Stimulated activated CD4-positive, alpha-beta T cell treated with anti-CD3 and anti-CD28 coated beads, TNF-alpha, amount 100 ng/mL, for 1 hour (primary cell): ENCODE data around the gene TMEM87A.
A peak's percentile ranks its signal among the peaks of the same experiment; 100 is the strongest.
"Not testable (repeated sequence)": the region's sequence is repeated elsewhere in the genome, so short reads cannot be mapped to it uniquely, and the experiment has no call there.

ENCODE experiments used
- DNase-seq, 3 donors: peaks; one replicate each; pipeline ENCODE4 v3.0.0-alpha.2; 2020; ENCODE audit warnings: low read depth in 3 of 3, low spot score in 1 of 3

The TMEM87A gene, protein sequence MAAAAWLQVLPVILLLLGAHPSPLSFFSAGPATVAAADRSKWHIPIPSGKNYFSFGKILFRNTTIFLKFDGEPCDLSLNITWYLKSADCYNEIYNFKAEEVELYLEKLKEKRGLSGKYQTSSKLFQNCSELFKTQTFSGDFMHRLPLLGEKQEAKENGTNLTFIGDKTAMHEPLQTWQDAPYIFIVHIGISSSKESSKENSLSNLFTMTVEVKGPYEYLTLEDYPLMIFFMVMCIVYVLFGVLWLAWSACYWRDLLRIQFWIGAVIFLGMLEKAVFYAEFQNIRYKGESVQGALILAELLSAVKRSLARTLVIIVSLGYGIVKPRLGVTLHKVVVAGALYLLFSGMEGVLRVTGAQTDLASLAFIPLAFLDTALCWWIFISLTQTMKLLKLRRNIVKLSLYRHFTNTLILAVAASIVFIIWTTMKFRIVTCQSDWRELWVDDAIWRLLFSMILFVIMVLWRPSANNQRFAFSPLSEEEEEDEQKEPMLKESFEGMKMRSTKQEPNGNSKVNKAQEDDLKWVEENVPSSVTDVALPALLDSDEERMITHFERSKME

DNA sequence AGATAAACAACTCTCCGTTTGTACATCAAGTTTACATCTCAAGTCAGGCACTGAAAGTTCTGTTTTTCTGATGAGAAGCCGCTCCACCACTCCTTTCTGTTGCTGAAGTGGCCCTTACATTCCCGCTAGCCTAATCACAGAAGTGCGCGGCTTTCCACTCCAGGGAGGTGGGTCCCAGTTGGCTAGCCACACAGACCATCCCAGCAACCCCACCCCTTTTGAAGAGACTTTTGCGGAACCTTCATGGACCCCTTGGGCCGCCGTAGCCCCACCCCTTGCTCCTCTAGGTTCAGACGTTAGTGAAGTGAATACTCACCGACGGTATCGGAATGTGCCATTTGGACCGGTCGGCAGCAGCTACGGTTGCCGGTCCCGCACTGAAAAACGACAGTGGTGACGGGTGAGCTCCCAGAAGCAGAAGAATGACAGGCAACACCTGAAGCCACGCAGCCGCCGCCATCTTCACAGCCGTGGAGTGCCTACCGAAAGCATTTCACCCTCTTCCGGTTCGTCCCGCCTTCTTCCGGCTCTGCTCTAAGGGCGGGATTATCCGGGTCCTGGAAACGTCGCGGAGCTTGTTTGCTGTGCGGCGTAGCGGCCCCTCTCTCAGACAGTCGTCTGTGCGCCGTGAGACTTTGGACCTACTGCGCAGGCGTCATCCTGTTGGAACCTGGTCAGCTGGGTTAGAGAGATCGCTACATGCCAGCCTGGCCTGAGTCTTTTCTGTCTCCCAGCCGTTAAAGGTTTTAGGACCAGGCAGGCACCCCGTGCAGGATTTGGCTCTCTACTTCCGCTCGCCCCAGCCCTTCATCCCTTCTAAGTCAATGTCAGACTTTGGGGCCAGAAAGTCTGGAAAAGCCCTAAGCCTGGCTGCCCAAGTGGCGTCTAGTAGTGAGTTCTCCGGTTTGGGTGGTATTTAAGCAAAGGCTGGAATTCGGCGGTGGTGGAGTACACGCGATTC lies at the start of gene TMEM87A, which contains the start of gene GANC:
TMEM87A (minus strand) TSS at position 495 of the 961 bp plus-strand sequence; CDS start at position 460, 35 bp downstream.
GANC (plus strand) TSS at position 263 of the 961 bp plus-strand sequence. CDS start 1,281 bp downstream, outside the sequence.
- peak; percentile 83 to 90 (median 87) for DNase-seq

DNA sequence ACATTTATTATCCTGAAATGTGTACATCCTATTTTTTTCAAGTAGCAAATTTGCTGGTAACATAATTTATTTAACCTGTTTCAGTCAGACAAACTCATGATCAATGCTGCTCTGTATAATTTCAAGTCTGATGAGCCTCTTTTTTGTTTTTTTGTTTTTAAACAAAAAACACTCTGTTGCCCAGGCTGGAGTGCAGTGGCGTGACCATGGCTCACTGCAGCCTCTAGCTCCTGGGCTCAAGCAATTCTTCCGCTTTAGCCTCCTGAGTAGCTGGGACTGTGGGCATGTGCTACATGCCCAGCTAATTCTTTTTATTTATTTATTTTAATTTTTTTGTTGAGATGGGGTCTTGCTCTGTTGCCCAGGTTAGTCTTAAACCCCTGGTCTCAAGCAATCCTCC lies 46.0 kb upstream of the TMEM87A start:
- DNase-seq, result no peak

DNA sequence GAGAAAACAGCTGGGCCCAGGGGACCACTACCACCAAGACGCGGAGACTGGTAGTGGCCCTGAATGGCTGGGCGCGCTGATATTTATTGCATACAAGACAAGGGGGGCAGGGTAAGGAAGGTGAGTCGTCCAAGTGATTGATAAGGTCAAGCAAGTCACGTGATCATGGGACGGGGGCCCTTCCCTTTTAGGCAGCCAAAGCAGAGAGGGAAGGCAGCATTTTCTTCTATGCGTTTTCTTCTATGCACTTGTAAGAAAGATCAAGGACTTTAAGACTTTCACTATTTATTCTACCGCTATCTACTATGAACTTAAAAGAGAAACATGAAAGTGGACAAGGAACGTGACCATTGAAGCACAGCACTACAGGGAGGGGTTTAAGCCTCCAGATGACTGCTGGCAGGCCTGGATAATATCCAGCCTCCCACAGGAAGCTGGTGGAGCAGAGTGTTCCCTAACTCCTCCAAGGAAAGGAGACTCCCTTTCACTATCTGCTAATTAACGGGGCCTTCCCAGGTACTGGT lies 43.1 kb upstream of the TMEM87A start:
- not testable (repeated sequence) for DNase-seq

DNA sequence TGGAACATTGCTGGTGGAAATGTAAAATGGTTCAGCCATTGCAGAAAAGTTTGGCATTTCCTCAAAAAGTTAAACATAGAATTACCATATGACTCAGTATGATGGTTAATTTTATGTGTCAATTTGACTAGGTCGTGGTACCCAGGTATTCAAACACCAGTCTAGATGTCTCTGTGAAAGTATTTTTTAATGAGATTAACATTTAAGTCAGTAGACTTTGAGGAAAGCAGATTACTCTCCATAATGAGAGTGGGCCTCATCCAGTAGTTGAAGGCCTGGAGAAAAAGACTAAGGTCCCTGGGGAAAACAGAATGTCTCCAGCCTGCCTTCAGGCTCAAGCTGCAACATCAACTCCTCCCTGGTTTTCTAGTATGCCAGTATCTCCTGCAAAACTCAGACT lies 42.3 kb upstream of the TMEM87A start:
- no peak for DNase-seq

DNA sequence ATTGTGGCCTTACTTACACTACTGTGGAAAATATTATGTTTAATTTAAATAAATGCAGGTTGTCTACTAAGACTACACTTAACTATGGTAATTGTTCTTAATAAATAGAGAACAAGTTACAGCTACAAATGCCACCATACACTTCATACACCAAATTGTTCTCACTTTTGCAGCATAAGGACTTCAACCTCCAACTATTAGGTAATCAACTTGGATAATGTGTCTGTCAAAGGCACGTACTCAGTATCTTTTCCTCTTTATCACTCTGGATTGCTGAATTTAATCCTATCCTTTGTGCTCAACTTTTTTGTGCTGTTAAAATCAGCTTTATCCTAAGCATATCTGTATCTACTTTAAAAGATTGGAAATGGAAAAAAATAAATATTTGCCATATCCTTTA lies 41.6 kb upstream of the TMEM87A start:
- no peak for DNase-seq

DNA sequence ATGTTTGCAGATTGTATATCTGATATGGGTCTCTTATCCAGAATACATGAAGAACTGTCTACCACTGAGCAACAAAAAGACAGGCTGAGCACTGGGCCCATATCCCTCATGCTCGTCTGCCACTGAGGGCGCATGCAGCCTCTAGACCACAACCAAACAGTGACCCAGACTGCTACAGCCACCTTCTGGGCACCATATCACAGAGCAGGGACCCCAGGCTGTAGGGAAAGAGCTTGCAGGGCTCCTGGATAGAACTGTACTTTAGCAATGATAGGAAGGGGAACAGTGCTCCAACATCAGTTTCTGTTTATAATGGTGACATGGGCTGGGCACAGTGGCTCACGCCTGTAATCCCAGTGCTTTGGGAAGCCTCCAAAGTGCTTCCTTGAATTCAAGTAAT lies 40.2 kb upstream of the TMEM87A start:
- DNase-seq, result no peak

DNA sequence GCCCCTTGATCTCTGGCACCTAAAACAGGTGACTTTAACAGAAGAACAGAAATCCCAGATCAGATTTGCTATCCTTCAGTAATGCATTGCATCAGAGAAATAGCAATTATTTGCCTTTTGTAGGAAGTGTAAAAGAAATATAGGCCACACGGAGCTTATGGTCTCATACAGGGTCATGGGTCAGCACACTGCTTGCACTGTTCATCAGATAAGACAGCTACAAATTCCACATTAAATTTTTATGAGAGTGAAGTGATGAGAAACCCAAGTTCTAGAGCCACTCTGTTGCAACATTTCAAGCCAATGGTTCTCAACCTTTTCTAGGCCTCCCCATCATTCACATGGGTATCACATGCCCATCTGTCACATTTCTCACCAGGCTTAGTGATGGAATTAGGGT lies 33.4 kb upstream of the TMEM87A start:
- no peak for DNase-seq

DNA sequence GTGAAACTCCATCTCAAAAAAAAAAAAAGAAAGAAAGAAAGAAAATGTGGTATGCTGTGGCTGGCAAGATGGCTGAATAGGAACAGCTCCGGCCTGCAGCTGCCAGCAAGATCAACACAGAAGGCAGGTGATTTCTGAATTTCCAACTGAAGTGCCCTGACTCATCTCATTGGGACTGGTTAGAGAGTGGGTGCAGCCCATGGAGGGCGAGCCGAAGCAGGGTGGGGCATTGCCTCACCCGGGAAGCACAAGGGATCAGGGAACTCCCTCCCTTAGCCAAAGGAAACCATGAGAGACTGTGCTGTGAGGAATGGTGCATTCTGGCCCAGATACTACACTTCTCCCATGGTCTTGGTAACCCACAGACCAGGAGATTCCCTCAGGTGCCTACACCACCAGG lies 27.8 kb upstream of the TMEM87A start:
- DNase-seq, result not testable (repeated sequence)

DNA sequence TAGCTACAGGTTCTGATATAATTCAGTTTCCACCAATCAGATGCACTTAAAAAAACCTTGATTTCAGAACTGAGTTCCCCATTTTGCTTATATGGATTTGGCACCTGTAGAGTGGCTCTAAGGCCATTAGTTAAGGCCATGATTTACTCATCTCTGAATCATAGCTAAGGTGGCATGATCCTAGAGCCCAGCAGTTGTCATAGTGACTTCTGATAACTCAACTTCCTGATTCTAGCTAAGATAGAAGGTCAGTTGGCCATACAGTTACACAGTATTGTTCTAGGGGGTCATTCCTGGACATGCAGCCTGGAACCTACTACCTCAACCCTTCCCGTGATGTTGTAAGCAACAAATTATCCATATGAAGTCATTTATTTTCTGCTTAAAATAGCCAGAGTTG lies 15.9 kb upstream of the TMEM87A start:
- no peak for DNase-seq

DNA sequence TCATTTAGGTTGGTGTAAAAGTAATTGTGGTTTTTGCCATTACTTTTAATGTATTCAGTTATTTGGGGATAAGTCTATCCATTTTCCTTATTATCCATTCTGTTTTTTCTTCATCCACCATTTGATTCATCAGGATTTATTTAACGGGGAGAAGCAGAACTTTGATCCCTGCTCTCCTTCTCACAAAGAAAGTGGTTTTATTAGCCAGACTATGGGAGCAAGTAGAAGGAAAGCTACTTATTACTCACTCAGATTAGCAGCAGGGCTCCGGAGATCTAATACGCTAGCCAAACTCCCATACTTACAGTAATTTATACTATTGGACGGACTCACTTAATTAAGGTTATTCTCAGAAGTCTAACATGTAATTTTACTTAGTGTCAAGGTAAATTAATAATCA lies 14.7 kb upstream of the TMEM87A start:
- DNase-seq, result no peak

DNA sequence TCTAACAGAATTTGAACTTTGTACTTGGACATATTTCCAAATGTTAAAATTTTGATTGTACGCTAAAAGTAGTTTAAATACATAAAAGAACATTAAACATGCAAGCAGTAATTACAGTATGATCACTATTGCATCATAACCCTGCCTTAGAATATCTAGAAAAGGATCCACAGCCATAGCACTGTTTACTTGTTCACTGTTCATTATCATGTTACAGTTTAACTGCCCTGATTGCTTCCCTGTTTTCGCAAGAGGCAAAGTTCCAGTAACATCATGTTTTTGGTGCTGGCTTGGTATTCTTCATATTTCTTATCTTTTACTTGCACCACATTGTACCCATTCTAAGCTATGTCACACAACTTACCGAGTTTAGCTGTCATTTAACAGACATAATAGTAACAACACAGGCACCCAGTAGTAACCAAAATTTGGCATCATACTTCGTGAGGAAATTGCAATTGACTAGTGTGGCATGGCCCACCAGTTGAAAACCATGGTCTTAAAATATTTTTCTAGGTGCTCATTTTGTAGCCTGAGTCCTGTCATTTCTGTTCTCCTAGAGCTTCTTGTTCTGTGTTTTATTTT lies 13.3 kb upstream of the TMEM87A start:
- DNase-seq, result no peak

DNA sequence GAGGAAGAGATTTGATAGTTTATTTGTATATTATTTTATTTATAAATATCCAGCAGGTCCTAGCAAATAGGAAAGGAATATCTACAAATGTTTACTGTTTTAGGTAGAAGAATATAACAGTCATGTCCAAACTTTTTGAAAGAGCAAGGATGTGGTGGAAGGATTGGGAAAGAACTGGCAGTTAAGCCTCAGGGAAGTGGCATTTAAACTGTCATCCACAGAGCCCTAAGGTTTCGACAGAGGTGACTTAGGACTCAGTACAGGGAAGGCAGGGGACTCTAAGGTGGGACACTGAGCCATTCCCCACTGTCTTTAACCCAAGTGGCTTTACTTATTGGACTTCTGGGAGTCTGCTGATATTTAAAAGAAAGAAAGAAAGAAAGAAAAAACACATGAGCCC lies 11.8 kb upstream of the TMEM87A start:
- DNase-seq, result no peak

DNA sequence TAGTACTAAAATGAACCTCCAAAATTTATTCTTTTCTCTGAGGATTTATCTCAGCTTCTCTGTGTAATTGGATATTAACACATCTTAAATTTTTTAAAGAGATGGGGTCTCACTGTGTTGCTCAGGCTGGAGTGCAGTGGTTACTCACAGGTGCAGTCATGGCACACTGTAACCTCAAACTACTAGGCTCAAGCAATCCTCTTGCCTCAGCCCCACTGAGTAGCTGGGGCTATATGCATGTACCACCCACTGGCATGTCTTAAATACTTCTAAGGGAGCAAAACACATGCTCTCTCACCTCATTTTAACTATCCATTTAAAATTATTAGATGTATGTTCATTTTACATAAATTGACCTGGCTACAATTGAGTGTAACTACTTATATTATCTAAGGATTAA lies 11.3 kb upstream of the TMEM87A start:
- DNase-seq, result no peak

DNA sequence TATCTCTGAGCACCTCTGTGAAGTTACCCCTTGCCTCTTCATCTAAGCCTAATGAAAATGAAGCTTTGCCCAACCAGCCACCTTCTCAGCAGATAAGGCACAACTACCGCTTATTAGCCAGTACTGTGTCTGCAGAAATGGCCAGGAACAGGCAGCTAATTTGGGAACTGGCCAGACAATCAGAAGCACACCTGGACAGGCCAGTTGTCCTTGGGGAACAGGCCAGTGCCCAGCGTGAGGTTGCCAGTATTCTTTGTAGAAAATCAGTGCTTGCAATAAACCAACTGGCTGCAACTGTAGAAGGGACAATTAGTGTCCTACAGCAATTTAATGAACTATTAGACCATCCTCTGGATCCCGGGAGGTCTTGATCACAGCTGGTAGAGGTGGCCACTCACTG lies 10.4 kb upstream of the TMEM87A start:
- no peak for DNase-seq

DNA sequence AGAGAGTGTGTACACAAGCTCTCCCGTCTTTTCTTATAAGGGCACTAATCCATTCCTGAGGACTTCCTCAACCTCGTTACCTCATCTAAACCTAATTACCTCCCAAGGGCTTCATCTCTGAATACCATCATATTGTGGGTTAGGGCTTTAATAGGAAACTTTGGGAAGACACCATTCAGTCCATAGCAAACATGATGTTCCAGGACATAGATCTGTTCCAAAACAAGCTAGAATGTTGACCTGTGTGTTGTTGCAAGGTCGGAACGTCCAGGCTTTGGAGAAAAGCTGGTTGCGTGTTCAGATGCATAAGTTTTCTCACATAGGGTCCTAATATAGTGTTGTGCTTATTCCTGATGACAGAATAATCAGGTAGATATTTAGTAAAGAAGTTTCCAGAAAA lies 9.7 kb upstream of the TMEM87A start:
- no peak for DNase-seq

DNA sequence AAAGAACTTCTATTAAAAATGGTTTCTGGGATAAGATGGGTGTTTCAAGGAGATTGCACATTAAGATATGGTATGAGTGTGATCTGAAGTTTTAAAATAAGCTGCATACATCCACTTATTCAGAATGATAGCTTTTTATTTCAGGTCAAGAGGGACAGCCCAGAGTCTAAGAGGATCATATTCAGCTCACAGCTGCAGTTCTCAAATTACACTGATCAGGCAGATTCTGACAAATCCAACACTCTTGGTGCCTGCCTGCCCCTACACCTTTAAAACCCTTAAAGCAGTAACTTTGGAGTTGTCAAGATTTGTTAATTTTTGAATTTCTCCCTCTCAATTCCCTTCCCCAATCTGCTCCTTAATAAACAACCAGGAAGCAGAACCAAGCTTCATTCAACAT lies 9.1 kb upstream of the TMEM87A start:
- no peak for DNase-seq

DNA sequence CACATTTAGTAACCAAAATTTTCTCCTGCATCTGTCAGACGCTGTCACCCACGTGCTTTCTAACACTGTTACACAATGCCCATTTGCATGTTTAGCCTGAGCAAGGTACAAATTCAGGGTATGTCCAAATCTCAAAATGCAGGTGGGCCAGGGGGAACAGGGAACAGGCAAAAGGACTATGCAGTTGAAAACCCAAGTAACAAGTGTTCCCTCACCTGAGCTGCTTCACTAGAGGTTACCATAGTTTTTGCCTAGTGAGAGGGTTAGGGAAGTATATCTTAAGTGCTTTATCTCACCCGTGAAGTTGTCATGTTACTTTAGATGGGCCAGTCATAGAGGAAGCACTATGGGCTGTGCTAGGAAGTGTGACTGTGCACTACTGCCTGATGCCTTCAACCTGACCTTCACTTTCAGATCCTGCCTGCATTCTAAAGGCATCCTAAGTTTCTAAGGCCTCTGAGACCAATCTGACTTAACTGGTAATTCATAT lies 6.0 kb upstream of the TMEM87A start:
- DNase-seq, result no peak

DNA sequence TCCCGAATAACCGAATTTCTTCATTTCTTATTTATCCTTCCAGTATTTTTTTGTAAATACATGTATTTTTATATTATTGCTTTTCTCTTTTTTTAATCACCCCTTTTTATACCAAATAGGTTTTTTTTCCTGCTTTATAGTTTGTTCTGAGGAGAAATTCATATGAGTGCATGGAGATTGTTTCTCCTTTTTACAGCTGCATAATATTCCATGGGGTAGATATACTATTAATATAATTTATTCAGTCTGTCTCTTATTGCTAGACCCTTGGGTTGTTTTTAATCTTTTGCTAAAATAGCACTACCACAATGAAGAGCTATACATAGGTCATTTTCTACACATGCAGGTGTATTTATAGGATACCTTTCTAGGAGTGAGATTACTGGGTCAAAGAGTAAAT lies 3.5 kb upstream of the TMEM87A start:
- no peak for DNase-seq

DNA sequence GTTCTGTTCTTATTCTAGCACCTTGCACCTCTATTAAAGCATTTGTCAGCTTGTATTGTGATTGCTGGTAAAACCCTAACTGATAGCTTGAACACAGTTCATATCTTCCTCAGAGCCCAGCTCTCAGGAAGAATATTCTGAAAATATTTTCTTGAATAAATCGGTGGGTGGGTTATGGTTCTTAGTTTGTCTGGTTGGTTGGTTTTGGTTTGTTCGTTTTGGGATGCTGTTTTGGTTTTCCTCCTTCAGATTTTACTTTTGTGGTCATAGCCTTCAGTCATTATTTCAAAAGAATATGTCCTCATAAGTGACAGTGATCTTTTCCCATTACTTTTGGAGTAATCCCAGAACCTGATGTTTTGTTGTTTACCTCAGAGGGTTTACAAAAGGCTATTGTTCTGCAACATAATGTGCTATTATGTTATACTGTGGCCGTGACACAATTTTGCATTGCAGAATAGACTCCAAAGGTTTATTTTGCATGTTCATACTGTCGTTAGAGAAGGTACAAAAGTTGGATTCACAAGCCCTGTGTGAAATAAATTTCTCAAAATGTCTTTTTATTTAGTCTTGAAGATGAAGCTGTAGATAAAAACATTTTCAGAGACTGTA lies 2.7 kb upstream of the TMEM87A start:
- no peak for DNase-seq

DNA sequence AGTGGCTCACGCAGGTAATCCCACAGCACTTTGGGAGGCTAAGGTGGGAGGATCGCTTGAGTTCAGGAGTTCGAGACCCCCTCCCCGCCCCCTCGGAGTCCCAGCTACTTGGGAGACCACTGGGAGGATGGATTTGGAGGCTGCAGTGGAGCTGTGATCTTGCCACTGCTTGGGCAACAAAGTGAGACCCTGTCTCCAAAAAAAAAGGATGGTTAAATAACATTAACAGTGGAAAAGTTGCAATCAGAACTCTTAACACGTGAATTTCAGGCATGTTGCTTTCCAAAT lies 1.4 kb upstream of the TMEM87A start:
- no peak for DNase-seq
